HT-29 (cell line): Measurements from ENCODE around the gene ERC1. TPM values are rescaled to one million over a fixed set of nuclear protein-coding genes. Genes with fewer than 3 reads are reported as not detected.

ENCODE experiments used
- DNase-seq: peaks from one replicate; pipeline ENCODE4 v3.0.0-alpha.2; 2015; ENCODE audit warnings: low spot score
- total RNA-seq: library from RNA; depleted of rRNA; stranded (reverse); fragments of >200 nt; shearing (Covaris generic); gene quantifications from 2 replicates; pipeline ENCODE4 v1.2.3, GENCODE V29; 2014

Gene ERC1
- total RNA-seq, 1 experiment from 2014 or later, result 11.6 TPM

DNA sequence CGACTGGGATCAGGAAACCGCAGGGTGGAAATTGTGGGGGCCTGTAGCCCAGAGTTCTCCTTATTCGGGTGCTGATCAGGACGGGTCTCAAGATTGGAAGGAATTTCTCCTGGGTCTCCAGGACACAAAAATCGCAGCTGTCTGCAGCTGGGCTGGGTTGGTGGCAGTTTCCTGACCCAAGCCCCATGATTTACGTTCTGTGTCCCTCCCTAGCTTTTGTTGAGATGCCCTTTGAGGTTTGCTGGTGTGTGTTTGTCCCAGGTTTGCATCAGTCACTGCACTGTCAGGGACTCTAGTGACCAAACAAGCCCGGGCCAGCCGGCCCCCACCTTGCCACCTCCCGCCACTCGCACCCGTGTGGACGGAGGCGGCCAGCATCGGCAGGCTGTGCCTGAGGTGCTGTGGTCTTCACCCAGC lies 513.9 kb downstream of the ERC1 start:
- DNase-seq, result no peak

DNA sequence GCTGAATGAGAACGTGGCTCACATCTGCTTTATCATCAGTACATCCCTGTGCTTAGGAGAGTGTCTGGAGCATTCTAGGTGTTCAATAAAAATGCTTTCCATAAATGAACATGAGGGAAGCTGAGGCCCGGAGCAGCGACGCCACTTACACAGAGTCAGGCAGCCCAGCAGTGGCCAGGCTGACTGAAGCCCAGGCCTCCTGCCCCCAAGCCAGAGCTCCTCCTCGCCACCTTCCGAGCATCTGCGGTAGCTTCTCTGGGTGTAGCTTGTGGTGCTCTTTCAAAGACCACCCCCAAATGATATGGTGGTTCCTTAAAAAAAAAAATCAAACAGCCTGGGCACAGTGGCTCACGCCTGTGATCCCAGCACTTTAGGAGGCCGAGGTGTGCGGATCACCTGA lies 514.6 kb downstream of the ERC1 start:
- no peak for DNase-seq

DNA sequence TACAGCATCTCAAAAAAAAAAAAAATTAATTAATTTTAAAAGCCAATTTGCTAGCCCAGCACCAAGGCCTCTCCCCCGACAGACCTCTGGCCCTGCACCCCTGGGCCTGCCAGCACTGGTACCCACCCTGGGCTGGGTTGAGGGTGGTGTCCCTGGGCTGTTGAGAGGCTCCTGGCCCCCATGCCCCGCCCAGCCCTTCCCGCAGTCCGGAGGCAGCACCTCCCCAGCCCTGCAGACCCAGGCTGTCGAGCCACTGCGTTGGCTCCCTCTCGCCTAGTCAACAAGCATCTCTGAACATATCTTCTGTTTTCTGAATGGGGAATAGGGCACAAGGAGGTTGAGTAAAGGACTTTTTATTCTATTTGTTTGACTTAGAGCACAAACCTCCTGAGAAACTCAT lies 516.3 kb downstream of the ERC1 start:
- no peak for DNase-seq

DNA sequence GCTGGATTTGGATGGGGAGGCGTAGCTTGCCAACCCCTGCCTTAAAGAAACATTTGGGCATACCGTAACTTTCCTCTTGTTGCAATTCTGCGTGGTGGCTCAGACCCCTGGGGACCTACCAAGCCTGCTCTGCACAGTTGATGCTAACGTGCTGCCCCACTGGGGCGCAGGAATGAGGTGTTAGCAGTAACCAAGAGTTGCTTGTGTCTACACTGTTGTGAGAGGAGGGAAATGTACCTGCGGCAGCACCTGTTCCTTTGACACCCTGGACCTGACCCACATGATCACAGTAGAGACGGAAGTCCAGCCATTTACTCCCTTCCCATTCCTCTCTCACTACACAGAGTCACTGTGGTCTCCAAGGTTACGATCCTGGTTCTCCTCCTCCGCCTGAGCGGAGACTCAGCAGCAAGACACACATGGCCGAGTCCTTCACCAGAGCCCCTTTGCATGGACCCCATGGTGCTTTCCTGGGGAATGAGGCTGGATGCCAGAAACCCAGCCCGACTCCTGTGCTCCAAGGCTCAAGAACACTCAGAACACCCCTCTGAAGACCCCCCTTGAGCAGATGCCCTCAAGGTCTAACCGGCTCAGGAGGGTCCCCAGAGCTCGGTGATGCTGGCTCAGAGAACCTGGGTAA lies 518.5 kb downstream of the ERC1 start:
- DNase-seq, result no peak

DNA sequence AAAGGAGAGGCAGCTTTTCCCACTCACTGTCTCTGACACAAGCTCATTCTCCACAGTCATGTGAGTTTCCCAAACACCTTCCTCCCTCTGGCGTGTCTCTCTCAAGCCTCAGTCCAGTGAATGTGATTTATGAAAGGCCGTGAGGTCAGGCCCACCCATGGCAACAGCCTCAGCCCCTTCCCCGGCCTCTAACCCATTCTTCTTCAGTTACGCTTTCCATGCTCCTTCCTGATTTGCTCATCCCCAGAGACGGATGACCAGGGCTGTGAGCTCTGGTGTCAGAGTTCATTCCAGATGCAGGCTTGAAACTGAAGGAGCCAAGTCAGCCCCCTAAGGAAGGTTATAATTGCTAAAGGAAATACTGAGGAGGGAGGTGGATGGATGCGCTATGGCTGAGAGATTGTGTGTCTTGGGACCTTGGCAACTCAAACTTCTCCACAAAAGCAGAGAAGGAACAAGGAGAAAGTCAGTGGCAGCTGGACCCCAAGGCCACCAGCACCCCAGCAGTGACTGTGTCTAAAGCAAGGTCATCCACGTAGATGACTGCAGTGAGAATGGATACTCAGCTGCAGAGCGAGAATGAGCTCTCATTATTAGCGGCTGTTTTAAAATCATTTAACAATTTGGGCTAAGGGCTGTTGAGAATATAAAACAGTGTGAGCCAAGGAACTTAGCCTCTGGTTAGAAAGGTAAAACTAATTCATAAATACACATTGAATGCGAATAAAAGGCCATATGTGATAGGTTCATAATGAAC lies 519.2 kb downstream of the ERC1 start:
- no peak for DNase-seq

DNA sequence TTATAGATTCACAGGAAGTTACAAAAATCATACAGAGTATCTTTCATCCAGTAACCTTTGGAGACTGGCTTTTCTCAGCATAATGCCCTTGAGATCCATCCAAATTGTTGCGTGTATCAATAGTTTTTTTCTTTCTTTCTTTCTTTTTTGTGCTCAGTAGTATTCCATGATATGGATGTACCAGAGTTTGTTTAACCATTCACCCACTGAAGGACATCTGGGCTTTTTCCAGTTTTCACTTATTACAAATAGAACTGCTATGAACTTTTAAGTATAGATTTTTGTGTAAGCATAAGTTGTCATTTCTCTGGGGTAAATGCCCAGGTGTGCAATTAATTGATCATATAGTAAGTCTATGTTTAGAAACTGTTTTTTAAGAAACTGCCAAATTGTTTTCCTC lies 524.0 kb downstream of the ERC1 start:
- no peak for DNase-seq

DNA sequence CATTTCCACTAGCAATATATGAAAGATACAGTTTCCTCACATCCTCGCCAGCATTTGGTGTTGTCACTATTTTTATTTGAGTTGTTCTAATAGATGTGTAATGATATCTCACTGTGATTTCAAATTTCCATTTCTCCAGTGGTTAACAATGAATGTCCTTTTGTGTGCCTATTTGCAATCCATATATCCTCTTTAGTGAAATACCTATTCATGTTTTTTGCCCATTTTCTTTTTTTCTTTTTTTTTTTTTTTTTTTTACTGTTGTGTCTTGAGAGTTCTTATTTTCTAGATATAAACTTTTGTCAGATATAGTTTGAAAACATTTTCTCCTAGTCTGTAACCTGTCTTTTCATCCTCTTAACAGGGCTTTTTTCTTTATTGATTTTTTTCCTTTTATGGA lies 524.4 kb downstream of the ERC1 start:
- DNase-seq, result no peak

DNA sequence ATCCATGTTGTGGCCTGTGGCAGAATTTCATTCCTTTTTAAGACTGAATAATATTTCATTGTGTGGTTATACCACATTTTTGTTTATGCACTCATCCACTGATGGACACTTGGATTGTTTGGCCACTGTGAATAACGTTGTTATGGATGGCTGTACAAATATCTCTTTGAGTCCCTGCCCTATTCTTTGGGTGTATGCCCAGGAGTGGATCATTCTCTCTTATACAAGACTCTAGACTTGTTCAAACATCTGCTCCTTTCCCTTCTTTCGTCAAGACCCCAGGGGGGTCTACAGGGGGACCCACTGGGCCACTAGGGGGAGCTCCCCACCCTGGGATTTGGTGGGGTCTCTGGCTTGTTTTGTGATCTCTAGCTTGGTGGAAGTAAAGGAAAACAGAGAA lies 526.0 kb downstream of the ERC1 start:
- no peak for DNase-seq

DNA sequence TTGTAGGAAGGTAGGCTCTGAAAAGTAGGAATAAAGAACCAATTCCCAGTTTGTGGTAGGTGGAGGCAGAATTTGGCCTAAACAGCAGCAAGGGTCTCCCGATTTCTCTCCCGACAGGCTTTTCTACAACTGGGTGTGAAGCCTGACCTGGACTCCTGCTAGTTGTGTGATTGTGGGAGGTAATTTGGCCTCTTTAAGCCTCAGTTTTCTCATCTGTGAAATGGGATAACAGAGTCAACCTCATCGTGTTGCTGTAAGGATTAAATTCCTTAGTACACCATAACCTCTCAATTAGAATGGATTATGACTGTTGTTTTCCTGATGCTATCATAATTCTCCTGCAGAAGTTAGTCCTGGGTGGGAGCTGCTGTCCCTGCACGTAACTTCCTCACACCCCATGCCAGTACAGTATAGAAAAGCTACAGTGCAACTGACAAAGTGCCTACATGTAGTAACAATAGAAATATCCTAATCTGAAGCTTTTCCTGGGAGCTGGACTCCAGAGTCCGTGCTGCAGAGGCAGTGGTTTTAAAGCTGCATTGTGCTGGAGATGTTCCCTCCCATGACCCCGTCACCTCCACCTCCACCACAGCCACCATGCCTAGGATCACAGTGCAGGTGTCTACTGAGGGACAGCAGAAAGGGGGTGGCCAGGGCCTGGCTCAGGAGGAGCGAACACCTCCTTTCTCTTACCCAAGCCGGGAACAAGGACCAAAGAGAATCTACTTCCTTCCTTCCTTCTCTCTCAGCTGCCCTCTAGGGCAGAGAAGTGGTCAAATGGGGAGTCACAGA lies 526.9 kb downstream of the ERC1 start:
- no peak for DNase-seq

DNA sequence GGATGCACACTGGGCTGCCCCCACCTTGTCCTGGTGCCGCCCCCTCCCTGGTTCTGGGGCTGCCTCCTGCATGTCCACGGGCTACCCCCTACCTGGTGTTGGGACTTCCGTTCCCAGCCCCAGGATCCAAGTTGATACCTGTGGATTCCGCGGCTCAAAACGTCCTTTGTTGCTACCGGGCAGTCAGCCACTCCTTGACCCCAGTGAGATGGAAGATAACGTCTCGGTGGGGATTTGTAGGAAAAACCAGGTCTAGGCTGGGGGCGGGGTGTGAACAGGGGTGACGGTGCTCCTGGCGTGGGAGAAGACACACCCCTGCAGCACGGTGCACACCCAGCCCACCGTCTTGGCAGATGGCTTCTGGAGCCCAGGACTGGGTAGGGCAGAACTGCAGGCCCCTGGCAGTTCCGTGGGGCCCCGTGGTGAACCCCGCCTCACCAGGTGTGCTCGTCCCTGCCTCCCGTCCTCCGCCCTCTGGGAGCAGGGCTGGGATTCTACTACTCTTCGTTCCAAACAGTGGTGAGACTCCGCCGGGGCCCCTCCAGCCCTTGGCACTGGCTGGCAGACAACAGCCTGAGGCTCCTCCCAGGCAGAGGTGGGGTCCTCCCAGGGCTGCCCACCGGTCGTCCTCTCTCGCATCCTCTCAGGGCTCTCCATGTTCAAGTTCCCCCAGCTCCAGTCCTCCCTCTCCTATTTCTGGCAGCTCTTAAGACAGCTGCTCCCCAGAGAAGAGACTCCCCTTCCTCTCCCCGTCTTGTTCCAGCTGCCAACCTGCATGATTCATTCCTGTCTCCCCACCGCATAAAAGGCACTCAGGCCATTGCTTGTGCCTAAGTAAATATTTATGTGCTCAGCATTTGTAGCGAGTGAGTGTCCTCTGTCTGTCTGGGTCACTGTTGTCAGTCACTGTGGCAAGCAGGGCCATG lies 527.8 kb downstream of the ERC1 start:
- DNase-seq, result peak; percentile 84

DNA sequence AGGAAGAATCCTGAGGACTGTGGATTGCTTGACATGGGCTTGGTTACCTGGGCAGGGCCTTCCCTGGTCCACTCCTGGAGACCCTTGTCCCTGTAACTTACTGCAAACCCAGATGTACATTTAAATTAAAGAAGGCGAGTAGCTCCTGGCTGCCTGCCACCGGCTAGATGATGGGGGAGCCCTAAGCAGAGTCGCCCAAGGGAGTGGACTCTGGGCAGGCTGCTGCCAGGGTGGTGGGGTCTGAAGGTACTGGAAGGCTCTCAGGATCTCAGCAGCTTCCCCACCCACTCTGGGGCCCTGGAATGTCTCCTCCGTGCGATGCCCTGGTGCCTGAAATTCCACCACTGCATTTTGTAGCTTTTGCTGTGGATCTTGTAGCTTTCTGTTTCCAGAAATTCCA lies 528.6 kb downstream of the ERC1 start:
- DNase-seq, result no peak

DNA sequence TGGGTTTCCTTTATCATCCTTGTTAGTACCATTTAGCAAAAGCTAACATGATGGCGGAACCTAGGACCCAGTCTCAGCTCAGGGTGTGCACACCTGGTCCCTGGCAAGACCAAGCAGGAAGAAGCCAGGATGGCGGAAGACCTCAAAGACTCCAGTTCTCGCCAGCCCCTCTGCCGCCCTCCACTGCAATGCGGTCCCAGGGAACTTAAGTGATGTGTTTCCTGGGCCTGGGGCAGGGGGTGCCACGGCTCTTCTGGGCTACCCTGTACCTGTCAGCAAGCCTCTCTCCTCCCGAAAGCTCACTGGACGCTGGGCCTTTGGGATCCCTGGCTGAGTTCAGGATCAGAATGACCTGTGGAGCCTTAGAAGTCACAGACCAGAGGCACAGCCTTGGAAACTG lies 532.0 kb downstream of the ERC1 start:
- no peak for DNase-seq

DNA sequence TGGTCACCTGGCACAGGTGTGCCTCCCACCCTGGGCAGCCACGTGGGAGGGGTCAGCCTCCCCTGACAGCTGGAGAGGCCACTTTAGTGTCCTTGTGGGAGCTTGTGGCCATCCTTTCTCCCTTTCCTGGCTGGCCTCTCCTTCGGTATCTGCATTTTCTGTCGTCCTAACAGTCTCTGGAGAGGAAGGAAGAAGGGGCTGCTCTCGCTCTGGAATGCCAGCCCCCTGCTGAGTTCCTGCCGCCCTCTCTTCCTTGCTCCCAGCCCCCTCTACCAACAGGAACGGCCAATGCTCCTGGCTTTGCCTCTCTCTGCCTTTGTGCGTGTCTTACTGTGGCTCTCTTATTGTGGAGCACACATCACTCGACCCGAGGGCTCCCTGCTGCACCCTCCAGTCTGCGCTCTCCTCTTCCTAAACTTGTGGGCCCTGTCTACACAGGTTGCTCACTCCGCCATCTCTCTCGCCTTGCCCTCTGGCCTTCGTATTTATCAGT lies 532.6 kb downstream of the ERC1 start:
- DNase-seq, result no peak

DNA sequence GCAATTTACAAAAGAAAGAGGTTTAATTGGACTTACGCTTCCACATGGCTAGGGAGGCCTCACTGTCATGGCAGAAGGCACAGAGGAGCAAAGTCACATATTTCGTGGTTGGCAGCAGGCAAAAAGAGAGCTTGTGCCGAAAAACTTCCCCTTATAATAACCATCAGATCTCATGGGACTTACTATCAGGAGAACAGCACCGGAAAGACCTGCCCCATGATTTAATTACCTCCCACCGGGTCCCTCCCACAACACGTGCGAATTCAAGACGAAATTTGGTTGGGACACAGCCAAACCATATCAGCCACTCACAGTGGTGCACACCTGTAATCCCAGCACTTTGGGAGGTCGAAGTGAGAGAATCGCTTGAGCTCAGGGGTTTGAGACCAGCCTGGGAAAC lies 534.8 kb downstream of the ERC1 start:
- no peak for DNase-seq

DNA sequence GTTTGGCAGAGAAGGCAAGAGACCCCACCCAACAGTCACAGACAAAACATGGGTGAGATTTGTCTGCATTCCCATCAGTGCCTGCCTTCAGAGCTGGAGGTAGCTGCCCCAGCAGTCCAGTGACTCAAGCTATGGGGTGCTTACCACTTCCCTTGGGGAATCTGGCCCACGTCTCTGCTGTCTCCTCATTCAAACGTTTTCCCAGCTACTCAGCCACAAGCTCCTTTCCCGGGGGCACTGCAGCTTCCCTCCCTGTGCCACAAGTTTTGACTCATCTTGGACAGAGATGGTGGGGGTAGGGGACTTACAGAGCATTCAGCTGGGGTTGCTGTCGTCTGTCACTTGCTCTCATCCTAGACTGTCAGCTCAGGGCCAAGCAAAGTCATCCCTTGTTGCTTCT lies 536.8 kb downstream of the ERC1 start:
- no peak for DNase-seq

DNA sequence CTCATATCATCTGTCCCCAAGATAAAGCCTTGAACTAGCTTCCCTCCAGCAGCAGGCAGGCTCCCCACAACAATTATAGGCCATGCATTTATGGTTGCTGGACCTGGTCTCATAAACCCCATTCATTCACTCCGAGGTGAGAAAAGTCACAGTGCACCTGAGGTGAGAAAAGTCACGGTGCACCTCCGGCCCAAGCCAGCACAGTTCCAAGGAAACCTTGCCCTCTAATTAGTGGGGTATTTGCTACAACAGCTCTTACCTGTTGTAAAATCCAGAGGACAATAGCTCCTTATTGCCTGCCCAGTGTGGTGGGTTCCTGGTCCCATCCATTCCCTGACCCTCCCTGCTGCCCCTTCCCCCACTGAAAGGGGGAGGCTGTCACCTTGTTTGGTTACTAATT lies 537.8 kb downstream of the ERC1 start:
- DNase-seq, result no peak

DNA sequence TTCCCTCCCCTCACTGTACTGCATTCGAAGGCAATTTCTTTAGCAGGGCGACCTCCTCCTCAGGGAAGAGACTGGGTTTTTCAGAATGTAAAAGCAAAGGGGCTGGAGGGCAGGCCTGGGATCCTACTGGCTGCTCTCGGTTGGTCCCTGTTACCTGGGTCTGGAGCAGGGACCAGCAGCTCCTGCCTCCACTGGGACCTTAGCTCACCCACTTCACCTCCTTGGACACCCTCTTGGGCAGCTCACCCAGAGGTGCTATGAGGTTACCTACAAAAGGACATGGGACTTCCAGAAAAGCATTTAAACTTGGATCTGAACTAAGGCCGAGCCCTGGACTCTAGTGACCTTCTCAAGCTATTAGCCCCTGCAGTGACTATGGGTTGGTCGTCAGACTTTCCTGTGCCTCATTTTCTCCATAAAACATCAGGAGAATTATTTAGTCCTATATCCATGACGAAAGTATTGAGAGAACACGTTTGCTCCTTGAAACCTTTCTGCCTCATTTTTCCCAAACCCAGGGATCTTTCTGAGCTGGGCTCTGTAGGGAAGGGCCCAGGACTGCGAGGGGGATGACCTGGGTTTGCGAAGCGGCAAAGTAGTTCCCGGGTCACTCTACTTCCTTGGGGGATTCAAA lies 538.3 kb downstream of the ERC1 start:
- no peak for DNase-seq

DNA sequence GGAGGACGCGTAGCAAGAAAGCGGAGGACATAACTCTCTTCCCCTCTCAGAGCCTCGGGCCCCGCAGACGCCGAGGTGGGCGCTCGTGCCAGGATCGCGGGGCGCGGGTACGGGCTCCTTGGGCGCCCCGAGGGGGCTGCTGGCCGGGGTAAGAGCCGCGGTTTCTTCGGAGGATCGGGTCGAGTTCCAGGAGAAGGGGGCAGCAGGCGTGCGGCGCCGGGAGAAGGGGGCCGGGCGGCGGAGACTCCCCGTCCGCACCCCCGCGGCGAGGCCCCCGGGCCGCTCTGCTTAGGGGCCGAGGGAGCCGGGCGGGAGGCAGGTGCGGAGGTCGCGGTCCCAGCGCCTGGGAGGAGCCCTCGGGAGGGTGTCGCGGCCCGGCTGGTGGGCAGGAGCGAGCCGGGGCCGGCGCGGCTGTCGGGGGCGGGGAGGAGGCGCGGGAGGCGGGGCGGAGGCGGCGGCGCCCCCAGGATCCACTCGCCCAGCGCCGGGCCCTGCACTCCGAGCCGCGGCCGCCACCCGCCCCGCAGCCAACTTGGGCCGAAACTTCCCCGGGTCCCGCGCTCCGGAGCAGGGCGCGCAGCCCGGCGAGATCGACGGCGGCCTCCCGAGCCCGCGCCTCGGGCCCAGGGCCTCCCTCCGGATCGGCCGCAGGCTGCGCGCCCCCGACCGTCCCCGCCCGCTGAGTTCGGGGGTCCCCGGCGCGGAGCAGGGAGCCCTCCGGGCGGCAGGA lies 539.0 kb downstream of the ERC1 start:
- DNase-seq, result no peak

DNA sequence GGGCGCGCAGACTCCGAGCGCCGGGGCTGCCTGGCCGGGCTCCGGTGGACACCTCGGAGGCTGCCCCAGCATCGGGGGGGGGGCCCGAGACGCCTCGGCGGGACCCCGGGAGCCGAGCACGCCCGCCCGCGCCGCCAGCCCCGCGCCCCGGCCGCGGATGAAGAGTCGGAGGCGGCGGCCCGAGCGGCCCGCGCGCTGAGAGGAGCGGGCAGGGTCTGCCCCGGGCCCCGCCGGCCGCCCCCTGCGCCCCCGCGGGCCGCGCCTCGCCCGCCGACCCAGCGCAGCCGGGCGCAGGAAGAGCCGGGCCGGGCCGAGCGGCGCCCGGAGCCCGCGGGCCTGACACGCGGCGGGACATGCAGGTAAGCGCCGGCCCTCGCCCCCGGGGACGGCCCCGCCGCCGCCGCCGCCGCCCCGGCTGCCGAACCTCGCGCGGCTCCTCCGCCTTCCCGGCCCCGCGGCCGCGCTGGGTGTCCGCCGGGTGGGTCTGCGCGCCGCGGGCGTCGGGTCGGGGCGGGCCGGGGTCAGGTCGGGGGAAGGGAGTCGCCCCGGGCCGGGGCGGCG lies 539.6 kb downstream of the ERC1 start:
- DNase-seq, result no peak

DNA sequence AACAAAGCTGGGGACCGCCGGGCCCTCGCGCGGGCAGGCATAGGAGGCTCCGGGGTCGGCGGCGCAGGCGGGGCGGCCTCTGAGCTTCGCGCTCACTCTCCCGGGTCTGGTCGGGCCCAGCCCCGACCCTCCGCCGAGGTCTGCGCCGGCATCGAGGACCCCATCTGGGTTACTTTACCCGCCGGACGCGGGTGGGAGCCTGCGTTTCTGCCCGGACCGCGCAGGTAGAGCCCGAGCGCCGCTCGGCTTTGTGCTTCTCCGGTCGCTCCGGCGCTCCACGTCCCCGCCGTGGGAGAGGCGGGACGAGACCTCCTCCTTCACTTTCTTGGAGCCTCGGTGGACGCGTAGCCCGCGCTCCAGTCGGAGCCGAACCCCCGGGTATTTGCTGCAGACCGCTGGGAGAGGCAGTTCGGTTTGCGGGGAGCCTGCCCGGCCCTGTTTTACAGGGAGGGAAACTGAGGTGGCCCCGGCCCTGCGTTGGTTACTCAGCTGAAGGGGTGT lies 540.2 kb downstream of the ERC1 start:
- no peak for DNase-seq
